HG03354 (cell line): ENCODE measurements around the gene FMNL3.

ENCODE experiments used
- ATAC-seq: cut with Tn5 transposase; IDR thresholded peaks from one replicate; pipeline ENCODE4 v1.9.1; 2021; ENCODE audit warnings: mild to moderate bottlenecking; ENCODE audit not compliant: unreplicated experiment, poor library complexity, severe bottlenecking

The FMNL3 gene

GRCh38 chr12:49661191-49661590 is 46.0 kb downstream of the FMNL3 start:
- peak; percentile 41 for ATAC-seq

- ATAC-seq = no peak
Measured at GRCh38 chr12:49659753-49660152, 47.5 kb downstream of the FMNL3 start.

- no peak for ATAC-seq
Measured at GRCh38 chr12:49658276-49658675, 48.9 kb downstream of the FMNL3 start.

- no peak for ATAC-seq
Measured at GRCh38 chr12:49655595-49656236, 51.5 kb downstream of the FMNL3 start.

GRCh38 chr12:49654715-49655114 is 52.5 kb downstream of the FMNL3 start:
- ATAC-seq = no peak

- ATAC-seq = no peak
Measured at GRCh38 chr12:49652921-49653520, 54.2 kb downstream of the FMNL3 start.

GRCh38 chr12:49651855-49652254 is 55.4 kb downstream of the FMNL3 start:
- no peak for ATAC-seq

- no peak for ATAC-seq
Measured at GRCh38 chr12:49649892-49650291, 57.3 kb downstream of the FMNL3 start.

- ATAC-seq = no peak
Measured at GRCh38 chr12:49649445-49649844, 57.8 kb downstream of the FMNL3 start.

- no peak for ATAC-seq
Measured at GRCh38 chr12:49648712-49649003, 58.5 kb downstream of the FMNL3 start.

GRCh38 chr12:49647827-49648711 is 59.1 kb downstream of the FMNL3 start:
- ATAC-seq = no peak

GRCh38 chr12:49646871-49647654 is 60.1 kb downstream of the FMNL3 start:
- ATAC-seq = no peak

- ATAC-seq = no peak
Measured at GRCh38 chr12:49646331-49646830, 60.8 kb downstream of the FMNL3 start.

- ATAC-seq = no peak
Measured at GRCh38 chr12:49645146-49646039, 61.8 kb downstream of the FMNL3 start.

- no peak for ATAC-seq
Measured at GRCh38 chr12:49644620-49644994, 62.6 kb downstream of the FMNL3 start.

GRCh38 chr12:49643961-49644619 is 63.1 kb downstream of the FMNL3 start:
- no peak for ATAC-seq

- no peak for ATAC-seq
Measured at GRCh38 chr12:49643135-49643534, 64.1 kb downstream of the FMNL3 start.

GRCh38 chr12:49642370-49642802 is 64.8 kb downstream of the FMNL3 start:
- ATAC-seq = no peak
